OCI-M2 (cell line): ENCODE measurements around the gene BMP4.

Experiments used
- DNase-seq: peaks from one replicate; lab custom pipeline; 2025; ENCODE audit not compliant: unreplicated experiment; lab: John Stamatoyannopoulos, UW

The BMP4 gene

DNA sequence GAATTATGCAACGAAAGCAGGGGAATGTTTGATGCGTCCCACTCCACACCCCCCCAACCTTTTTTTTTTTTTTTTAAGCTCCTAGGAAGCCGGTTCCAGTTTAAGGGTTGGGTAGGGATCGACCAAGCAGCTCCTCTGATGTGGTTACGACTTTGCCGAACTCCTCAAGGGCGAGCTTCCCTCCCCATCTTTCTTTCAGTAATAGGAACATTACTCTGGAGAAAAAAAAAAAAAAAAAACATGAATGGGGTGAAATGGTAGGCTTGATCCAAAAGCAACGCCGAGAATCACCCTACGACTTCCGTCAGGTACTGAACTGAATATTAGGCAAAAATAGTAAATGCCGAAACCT lies 9.6 kb downstream of the BMP4 start:
- no peak for DNase-seq

DNA sequence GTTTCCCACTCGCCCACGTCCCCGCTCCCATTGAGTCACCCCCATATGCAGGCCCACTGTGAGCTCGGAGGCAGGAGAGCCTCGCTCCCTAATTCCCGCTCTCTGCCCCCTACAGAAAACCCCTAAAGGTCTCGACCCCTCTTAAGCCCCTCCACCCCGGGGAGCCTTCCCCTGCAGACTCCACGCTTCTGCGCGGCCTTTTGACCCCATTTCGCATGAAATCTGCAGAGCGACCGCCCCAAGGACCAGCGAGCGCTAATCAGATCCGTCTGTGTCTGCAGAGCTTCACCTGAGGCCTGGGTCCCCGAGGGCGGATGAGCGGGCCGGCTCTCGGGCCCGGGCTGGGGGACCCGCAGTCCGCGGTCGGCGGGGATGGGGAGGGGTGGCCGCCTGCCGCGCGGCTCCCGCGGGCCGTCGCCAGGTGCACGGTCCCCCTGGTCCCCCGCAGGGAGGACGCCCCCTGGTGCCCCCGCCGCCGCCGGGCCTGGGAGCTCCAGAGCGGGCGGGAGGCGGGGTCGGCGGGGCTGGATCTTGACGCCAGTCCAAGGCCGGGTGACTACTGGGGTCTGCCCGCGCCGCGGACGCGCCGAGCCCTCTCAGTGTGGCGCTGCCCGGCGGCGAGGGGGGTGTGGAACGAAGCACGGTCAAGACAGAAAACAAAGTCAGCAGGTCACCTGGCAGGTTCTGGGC lies 10.1 kb downstream of the BMP4 start:
- no peak for DNase-seq

DNA sequence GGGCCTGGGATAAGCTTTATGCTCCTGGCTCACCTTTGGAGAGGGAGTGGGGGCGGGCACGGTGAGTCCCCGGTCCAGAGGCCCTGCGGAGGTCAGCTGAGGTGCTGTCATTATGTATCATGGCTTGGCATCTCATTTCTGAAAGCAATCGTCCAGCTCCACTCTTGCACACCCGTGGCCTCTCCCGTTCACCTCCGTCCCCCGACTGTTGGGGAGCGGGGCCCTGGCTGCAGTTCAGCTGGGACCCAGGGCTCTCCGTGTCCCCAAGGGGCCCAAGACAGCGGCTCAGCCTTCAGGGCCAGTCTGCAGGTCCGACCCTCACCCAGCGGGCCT lies 10.6 kb downstream of the BMP4 start:
- DNase-seq: no peak

DNA sequence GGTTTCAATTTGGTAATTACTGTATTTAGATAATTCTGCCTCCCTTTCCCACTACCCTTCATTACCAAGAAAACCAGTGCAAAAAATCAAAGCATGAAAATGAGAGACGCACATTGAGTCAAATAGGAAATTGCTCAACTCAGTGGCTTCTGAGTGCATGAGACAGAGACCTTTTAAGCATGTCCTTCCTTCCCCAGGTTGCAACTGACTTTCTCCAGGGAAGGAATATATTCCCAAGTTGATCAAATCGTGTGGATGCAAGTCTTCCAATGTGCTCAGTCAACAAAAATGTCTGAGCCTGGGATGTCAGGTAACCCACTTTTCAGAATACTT lies 12.9 kb downstream of the BMP4 start:
- no peak for DNase-seq

DNA sequence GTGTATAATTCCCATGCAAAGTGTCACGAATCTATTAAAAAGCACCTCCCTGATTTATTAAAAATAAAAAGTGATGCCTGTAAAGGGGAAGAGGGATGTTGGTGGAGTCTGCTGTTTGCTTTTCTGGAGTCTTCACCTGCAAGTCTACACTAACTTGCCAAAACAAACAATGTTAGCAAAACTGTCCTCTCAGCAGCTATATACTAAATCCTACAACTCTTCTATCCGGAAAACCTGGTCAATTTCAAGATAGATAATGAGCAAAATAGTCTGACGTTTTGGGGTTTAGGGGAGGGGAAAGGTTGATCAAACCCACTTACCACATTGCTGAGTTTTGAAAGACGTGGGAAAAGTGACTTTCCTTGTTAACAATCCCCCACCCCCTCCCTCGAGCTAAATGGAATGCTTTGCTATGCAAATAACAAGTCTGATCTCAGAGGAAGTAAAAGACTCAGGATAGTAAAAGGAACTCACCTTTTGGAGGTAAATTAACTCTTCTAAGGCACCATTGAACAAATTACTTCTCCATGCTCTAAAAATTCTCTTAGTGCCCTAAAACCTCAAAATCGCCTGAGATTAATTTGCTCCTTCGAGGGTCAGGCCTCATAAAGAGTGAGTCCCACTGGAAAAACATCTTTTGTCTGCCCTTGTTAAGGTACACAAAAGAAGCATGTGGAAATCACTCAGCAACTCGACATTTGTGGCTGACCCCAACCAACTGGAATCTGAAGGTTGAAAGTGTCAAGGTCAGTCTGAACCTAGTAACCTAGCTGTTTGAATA lies 13.5 kb downstream of the BMP4 start:
- no peak for DNase-seq

DNA sequence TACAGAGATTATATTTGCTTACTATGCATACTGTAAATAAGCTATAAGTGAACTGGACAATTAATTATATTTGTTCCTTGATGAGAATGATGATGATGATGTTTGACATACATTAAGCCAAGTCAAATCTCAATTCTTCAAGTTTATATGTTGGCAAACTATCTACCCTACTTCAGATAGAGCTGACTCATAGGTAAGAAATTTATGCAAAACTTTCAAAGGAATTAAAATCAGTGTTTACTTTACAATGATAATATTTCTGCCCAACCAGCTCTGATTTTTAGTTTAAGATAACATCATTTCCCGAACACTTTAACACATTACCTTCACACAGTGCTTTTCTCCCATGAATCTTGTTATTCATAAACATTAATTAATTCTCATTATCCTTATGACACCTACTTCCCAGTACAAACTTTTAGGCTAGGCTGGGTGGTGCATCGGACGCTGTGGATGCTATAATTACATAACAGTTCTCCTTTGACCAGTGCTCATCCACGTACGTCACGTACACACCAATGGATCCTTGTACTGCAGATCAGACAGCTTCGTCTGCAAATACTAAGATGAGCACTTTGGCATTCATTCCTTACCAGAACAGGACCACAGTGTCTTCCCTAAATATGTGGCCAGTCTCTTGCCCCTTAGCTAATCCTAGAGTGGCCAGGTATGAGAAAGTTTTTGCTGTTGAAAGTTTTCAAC lies 18.3 kb downstream of the BMP4 start:
- DNase-seq: no peak

DNA sequence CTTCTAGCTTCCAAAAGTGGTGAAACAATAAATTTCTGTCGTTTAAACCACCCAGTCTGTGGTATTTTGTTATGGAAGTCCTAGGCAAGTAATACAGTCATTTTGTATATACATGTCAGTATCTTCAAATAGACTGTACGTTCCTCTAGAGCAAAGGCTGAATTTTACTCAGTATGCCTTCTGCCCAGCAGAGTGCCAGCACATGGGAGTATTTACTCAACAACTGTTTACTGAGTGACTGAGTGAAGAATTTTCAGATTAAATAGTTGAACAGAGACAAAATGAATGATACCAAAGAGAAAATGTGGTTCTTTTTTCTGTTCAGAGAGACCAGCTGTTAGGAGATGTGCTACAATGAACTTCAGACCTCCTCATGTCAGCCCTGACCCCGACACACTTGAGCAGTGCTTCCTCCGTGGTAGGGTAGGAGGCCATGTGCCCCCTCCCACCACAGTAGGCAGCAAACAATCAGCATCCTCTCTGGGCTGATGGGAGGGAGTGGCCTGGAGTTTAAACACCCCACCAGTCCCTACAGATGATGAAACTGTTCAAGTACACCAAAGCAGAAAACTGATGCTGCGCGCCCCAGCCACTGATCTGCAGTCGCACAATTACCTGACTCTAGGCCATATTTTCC lies 21.7 kb downstream of the BMP4 start:
- DNase-seq: no peak

DNA sequence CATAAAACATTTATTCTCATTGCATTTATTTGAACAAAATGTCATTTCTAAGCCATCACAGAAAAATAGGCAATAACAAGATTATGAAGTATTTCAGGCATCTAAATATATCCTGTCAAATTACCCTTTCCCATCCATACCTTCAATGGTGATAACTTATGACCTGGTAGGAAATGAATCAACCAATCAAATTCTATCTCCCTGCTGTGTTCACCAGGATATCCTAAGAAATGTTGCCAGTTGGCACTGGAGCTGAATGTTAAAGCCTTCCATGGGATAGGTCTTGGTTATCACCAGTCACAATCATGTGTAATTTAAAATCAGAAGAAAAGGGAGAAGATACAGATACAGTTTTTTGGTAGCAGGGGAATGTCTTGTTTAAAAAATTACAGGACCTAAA lies 23.7 kb downstream of the BMP4 start:
- DNase-seq: no peak

DNA sequence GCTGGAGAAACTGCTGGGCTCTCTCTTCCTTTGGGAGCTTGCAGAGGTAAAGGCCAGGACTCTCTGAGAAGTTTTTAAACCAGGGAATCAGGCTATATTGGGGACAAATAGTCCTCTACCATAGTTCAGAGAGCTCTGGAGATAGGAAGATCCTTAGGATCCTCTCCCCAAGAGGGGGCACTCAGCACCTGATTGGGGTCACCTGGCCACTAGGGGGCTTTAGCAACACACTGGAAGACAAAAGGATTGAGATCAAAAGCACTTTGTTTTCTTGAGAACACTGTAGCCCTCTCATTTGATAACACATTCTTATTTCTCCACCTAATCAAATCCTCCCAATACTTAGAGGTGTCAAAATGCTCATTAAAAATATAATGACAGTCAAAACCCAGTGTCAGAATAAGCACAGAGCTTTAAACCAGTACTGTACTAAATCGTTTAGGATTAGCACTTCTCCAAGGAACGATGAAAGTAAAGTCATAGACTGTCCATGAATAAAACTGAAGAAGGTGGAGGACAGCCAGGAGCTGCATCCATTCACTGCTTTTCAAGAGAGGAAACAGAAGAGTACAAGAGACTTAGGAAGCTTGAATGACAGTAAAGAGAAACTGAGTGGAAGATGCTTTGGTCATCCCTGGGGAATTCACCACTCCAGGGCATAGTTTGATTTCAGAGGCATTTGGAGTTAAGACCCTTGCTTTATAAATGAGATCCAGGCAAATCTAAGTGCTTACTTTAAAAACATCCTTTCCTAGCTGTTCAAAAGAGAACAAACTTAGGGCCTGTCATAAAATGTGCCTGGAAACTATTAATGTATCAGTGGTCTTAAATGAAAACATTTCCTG lies 26.5 kb downstream of the BMP4 start:
- no peak for DNase-seq

DNA sequence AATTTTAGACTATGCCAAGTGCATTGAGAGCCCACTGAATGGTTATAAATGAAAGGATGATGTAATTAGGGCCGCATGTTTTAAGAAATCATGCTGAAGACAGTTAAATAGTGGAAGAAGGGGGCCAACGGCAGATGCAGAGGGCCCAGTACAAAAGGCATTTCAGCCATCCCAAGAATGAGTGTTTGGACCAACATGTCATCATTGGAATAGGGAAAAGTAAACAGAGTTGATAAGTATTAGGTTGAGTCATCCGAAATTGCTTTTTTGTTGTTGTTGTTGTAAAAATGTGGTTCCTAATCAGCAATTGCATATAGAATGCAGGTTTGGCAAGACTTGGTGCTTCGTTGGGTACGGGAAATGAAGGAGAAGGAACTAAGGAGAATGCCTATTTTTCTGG lies 29.5 kb downstream of the BMP4 start:
- DNase-seq: no peak

DNA sequence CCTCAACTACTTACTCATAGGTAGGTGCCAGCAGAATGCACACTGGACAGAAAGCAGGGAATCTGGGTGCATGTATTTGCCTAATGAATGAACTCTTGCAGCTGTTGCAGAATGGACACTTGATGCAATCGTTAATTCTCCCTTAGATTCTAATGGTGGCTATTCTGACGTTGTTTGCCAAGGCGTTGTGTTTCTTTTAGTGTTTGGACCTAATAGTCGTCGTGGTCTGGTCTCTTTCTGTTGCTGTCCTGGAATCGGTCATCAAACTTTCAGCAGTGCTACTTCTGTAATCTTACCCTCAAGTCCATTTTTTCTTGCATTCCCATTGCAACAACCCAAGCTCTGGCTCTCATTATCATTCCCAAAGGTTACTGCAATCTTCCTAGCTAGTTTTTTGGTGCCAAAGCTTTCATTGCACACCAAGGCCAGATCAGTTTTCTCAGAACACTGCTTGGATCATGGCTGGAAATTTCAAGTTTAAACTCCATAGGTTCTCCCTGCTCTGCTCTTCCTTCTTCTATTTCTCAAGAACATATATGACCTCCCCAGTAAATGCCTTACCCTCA lies 31.3 kb downstream of the BMP4 start:
- no peak for DNase-seq

DNA sequence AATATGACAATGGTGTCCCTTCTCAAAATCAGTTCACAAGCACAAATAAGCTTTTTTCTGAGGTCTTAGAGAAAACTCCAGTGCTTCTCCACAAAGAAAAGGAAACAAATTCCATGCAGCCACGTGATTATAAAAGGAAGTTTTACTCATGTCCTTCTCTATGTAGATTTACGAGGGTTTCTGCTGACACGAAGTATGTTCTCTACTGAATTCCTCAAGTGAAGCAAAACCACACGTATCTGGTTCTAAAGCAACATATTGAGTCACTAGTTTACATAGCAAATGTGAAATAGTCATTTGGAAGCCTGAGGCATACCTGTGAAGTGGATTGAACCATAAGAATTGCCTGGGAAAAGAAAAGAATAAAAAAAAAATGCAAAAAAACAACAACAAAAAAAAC lies 31.9 kb downstream of the BMP4 start:
- DNase-seq: no peak

DNA sequence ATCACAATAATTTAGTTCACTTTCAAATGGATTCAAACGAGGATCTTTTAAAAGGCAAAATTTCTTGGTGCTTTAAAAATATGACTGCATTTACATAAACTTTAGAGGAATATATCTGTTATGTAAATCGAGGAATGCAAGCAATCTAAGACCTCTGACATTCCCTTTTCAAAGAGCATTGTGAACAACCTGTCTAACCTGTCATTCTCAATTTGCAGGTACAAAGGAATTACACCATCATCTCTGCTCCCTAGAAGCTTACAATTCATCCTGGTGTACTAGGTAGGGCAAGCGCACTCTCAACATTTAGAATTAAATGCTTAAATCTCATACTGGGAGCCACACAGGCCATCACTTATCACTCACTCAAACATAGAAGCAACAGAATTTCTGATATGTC lies 35.6 kb downstream of the BMP4 start:
- DNase-seq: no peak

DNA sequence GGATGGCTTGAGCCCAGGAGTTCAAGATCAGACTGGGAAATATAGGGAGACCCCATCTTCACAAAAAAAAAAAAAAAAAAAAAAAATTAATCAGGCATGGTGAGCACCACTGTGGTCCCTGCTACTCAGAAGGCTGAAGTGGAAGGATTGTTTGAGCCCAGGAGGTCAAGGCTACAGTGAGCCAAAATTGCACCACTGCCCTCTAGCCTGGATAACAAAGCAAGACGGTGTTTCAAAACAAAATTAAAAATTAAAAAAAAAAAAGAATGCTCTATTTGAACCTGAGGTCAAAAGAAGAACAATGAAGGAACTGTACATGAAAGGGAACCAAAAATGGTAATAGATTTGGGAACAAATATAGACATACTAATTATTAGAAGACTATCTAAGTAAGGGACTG lies 40.4 kb downstream of the BMP4 start:
- DNase-seq: no peak

DNA sequence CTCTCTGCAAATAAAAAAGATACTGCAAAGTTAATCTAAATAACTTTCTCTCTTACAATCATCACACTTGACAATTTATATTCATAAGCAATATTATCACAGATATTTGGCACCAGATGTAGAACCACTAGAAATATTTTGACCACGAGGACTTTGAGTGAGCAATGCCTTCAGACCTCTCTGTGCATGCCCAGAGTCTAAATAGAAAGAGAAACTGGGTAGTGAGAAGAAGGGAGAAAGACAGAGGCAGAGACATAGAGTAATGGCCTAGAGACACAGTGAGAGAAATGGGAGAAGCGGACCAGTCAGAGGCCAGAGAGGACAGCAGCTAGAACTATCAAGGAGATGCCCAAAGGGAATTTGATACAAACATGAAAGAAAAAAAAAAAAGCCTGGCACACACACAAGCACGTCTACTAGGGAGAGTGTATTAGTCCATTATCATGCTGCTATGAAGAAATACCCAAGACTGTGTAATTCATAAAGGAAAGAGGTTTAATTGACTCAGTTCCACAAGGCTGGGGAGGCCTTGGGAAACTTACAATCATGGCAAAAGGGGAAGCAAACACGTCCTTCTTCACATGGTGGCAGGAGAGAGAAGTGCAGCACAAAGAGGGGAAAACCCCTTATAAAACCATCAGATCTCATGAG lies 41.1 kb downstream of the BMP4 start:
- no peak for DNase-seq

DNA sequence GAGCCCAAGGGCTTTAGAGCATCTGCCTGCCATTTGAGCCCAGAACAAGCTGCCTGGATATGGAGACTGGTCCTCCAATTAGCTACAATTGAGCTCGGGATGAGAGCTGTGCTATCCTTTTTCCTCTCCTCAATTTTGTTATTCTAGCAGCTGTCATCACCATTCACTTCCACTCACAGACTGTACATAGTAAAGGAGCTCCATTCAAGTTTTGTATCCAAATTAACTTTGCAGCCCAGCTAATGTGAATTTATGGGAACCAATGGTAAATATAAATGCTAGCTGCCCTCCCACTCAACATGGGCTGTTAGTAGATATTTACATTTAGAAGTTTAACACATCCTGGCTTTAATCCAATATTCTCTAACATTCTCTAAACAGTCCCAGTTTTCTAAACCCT lies 44.6 kb downstream of the BMP4 start:
- no peak for DNase-seq

DNA sequence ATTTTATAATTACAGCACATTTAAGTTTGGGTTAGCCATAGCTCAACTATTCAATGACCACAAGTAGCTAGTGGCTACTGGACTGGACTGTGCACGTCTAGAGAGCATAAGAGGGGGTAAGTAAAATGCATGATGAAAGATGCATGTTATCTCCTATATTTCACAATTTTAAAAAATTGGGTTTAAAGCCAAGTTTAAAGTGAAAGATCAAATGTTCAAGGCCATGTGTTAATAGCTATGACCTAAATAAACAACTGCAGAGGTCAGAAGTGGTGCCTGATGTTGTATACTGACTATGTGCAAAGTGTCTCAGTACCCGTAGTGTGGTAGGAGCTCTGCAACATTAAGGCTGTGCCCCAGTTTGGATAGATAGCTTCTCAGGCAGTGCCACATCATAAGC lies 48.2 kb downstream of the BMP4 start:
- DNase-seq: no peak

DNA sequence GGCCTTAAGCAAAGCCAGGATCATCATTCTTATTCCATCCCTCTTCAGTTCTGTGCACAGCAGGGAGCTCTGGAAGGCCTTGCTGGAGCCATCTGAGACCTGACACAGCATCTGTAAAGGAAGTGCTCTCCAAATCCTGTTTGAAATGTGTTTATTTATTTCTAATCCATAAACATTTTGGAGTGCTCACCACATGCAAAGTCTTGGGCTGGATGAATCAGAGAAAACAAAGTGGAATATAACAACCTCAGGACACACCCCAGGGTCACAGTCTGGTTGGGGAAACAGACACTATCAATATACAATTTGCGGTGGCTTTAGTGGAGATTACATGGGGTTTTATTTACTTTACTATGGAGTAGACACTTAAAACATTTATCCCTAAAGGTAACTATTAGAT lies 54.3 kb downstream of the BMP4 start:
- no peak for DNase-seq

DNA sequence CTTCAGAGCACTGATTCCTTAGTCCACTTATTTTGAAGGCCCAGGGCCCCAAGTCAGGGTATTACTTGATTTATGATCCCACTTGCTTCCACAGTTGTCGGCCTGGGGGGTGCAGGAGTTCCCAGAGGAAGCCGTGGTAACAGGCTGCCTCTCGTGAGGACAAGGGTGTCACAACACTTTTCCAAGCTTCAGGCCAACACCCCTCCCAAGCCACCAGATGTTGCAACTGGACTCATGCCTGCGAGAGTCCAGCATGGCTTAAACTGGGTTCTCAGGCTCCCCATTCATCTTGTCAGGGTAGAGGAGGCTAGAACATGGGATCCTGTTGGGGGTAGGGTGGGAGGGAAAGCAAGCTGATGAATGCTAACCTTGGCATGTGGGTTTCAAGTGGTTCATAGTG lies 56.1 kb downstream of the BMP4 start:
- DNase-seq: no peak
